OCI-LY3 (cell line): ENCODE results near the gene RFC4.

Source experiments
- CTCF ChIP-seq: fragments of 200-600, 300-600 bp; sonication (generic); IDR thresholded peaks from 2 replicates; pipeline ENCODE4 v1.5.1; 2014; ENCODE audit warnings: antibody characterized with exemption, low read length, low read depth
- EZH2phosphoT487 ChIP-seq: fragments of 200-600 bp; shearing (Covaris generic); IDR thresholded peaks from 2 replicates; pipeline ENCODE4 v1.6.1; 2018; ENCODE audit warnings: antibody characterized with exemption, mixed run types, low read depth

DNA sequence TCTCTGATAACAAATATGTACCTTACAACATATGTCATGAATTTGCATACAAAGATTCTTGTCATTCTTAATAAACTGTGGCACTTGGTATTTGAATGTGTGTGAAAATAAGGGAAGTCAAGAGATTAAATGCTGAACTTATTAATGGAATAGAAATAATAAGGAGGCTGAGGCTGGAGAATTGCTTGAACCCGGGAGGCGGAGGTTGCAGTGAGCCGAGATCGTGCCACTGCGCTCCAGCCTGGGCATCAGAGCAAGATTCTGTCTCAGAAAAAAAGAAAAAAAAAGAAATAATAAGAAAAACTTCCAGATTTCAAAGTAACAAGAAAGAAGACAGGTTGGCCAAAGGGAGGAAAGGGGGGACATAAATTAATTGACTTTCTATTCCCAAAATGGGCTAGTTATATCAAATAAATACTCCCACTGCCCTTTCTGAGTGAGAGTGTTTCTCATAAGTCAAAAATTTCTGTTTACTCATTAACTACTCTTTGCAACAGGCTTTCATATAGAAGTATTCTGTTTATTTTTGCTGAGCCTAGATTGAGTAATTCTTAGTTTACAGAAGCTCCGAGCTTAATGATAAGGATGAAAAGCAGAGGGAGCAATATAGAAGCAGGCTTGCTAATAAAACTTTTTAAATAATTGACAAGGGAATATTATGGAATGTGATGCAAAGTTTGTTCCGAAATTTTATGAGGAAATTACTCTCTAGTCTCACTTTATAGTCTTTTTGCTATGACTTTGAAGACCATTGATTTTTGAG, 63.5 kb downstream of the RFC4 start:
- TF ChIP-seq CTCF (no peak), EZH2phosphoT487 (no peak)
